Measurements from ENCODE around the gene MTCP1.

Gene MTCP1, protein sequence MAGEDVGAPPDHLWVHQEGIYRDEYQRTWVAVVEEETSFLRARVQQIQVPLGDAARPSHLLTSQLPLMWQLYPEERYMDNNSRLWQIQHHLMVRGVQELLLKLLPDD

DNA sequence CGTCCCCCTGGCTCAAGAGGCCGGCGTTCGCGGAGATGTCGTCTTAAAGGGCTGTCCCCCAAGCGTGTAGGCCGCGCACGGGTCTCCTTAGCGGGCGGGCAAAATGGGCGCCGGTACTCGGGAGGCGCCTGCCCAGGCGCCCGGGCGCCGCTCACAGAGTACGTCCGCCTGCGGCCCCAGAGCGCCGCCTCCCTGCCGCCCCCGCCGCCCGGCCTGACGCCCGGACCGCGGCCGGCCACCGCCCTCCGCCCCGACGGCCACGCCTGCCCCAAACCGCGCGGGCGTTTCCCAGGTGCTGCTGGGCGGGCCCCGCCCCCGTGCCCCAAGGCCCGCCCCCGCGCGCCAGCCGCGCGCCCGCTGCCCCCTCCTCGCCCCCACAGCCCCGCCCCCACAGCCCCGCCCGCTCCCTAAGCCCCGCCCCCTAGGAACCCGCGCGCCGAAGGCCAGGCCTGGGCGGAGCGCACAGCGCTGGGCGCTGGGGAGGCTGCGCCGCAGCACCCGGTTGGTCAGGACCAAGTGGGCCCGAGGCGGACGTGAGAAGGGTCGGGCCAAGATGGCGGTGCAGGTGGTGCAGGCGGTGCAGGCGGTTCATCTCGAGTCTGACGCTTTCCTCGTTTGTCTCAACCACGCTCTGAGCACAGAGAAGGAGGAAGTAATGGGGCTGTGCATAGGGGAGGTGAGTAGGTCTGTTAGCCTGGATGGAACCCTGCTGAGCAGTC lies at the start of gene MTCP1, which contains the start of the genes BRCC3 and CMC4:
TSS of gene MTCP1 (minus strand) at position 162 of the 719 bp plus-strand sequence. CDS start 5,126 bp downstream, outside the sequence.
TSS of gene BRCC3 (plus strand) at position 534 of the 719 bp plus-strand sequence. CDS start at position 554, 20 bp downstream.
TSS of gene CMC4 (minus strand) at position 162 of the 719 bp plus-strand sequence. CDS start 7,113 bp downstream, outside the sequence.
- no peak for FAIRE-seq

DNA sequence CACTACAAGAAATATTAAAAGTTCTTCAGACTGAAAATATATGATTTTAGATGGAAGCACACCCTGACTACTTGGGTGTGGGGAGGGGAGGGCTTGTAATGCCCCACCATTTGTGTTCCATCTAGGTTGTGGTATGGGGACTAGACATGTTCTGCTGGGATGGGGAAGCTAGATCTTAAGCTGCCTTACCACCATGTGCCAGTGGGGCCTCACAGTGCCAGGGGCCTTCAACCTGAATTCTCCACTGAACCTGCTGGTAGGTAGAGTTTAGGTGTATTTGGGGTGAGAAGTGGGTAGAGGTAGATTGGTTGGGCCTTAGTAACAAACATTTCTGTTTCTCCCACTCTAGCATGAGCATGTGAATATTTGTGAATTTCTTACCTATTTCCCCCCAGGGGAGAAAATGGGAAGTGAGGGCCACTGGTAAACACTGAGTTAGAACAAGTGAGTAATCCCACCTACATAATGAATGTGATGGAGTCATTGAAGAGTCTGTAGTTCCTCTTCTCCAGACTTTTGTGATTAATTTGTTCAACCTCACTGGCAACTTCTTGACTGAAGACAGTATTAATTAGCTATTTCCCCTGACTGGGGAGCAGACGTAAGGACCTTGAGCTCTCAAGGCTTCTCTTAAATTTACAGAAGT lies 44.4 kb upstream of the MTCP1 start:
- no peak for FAIRE-seq

DNA sequence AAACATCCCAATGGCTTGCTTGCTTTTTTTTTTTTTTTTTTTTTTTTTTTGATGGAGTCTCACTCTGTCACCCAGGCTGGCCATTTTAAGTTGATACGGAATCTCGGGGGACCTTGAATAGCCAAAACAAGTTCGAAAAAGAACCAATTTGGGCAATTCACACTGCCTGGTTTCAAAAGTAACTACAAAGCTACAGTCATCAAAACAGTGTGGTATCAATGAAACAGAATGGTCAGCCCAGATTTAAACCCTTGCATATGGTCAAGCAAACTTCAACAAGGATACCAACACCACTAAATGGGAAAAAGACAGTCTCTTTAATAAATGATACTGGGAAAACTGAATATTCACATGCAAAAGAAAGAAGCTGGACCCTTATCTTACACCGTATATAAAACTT lies 42.2 kb upstream of the MTCP1 start:
- no peak for FAIRE-seq

DNA sequence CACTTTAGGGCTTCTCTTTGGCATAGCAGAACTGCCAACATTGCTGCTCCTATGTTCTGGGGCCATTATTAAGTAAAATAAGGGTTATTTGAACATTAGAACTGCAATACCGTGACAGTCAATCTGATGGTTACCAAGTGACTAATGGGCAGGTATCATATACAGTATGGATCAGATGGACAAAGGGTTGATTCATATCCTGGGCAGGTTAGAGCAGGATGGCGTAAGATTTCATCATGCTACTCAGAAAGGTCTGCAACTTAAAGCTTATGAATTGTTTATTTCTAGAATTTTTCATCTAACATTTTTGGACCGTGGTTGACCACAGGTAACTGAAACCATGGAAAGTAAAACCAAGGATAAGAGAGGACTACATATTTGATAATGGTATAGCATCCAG lies 41.2 kb upstream of the MTCP1 start:
- FAIRE-seq, result no peak

DNA sequence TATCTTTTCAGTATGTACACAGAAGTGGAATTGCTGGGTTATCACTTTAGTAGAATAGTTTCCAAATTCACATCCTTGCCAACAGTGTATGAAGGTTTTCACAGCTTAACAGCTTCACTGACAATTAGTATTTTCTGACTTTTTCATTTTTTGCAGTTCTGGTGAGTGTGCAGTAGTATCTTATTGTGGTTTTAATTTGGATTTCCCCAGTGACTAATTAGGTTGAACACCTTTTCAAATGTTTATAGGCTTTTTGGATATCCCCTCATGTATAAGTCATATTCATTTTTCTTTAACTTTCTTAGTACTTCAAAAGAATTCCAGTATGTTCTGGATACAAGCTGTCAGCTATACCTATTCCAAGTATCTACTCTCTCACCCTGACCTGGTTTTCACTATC lies 37.5 kb upstream of the MTCP1 start:
- no peak for FAIRE-seq

DNA sequence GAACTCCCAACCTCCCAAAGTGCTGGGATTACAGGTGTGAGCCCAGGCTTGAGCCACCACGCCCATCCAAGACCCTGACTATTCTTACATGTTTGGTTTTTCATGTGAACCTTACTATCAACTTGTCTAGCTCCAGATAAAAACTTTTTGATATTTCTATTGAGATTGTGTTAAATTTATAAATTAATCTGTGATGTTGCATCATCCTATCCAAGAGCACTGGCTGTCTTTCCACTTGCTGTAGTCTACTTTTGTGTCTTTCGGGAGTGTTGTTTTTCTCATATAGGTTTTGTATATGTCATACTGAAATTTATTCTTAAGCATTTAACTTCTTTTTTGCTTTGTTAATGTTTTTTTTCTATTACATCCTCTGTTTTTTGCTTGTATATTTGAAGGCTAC lies 35.0 kb upstream of the MTCP1 start:
- FAIRE-seq, result no peak

DNA sequence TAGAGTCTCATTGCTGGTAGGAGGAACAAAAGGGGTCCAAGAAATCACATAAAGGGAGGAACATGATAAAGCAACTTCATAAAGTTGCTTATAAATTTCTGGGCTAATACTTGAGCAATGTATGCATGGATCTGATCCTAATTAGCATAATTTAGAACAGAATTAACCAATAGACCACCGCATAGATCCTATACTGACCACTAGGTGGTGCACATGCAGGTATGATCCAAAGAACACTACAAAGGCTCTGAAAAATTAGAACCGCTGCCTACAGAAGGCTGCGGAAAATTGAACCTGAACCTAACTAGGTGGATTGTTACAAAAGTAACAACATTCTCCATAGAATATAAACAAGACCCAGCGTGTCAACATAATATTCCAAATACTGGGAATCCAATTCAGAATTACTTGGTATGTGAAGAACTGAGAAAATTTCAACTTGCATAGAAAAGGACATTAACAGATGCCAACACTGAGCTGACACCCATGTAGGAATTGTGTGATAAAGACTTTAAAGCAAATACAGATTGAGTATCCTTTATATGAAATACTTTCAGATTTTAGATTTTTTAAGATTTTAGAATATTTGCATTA lies 23.6 kb upstream of the MTCP1 start:
- FAIRE-seq, result no peak

DNA sequence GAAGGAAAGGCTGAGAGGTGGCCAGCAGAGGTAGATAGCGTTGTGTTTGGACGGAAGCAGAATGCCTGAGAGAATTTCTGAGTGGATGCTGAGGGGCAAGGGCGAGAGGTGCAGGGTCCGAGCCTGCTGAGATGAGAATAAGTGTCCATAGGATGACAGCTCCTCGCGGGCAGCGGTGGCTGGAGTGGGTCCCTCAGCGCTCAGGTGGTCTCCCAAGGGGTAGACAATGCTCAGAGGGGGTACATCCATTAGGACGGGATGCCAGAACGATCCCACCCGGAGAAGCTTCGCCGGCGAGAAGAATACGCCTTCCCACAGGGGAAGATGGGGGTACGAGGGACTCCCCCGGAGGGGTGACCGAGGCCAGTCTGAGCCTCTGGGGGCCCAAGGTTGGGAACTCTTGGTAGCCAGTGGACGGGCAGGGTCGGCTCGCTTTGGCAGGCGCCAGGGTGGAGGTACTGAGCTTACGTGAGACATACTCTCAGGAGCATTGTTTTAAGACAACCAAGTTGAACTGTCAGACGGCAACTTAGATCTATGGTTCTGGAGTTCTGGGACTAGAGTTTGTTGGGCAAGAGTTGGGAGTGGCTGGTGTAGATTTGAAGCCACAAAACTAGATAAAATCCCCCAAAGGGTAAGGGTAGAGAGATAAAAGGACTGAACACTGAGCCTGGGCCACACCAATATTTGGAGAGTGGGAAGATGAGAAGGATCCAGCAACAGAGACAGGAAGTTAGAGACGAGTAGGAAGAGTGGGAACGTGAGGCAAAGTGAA lies 16.2 kb upstream of the MTCP1 start:
- no peak for FAIRE-seq

DNA sequence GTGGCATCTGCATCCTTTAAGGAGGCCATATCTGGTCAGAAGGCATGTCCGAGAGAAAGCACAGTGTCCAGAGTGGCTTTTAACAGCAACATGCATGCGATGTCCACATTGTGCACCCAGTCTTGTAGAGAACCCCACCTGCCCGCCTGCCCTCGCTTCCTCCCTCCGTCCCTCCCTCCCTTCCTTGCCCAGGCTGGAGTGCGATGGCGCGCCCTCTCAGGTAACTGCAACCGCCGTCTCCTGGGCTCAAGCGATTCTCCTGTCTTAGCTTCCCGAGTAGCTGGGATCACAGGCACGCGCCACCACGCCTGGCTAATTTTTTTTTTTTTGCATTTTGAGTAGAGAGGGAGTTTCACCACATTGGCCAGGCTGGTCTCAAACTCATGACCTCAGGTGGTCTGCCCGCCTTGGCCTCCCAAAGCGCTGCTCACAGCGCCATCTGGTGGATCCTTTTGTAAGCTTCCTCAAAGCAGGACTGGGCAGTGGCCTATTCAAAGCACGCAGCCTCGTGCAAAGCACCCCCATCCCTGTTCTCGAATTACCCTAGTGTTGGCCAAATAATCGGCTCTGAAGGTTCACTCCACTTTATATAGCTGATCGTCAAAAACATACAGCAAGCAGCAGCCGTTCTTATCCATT lies 15.4 kb upstream of the MTCP1 start:
- no peak for FAIRE-seq

DNA sequence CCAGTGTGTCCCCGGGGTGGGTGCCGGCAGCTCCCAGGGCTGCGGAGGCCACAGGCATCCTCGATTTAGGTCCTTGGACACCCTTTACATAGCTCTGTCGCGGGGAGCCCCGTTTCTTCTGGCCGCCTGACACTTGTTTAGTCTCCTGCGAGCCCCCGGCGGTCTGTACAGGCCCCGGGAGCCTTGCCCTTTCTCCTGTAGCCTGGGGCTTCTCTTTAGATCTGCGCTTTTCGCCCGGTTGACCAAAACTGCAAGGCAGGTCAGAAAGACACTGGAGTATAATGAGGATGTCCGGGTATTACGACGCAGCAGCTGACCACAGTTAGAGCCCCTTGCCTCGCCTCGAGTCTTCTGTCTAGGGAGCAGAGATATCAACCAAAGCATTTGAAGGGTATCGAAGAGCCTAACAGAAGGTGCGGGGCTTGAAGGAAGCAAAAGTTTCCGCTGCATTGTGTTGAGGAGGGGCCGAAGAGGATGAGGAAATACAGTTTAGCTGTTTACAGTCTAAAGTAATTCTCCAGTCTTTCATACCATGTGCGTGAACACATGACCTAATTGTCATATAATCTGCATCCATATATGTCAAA lies 851 bp upstream of the MTCP1 start:
- no peak for FAIRE-seq

DNA sequence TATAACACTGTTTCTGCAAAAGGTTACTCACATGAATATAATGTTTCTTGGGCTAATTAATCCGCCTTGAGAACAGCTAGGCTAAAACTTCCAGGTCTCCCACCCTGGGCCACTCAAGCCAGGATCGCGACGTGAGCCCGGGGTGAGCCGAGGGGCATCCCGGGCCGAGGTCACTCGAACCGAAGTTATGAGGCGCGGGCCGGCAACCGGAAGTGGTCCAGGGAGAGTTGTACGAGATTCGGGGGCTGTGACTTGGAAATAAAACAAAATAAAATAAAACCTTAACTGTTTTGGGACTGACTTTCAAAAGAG lies 317 bp downstream of the MTCP1 start:
- no peak for FAIRE-seq

DNA sequence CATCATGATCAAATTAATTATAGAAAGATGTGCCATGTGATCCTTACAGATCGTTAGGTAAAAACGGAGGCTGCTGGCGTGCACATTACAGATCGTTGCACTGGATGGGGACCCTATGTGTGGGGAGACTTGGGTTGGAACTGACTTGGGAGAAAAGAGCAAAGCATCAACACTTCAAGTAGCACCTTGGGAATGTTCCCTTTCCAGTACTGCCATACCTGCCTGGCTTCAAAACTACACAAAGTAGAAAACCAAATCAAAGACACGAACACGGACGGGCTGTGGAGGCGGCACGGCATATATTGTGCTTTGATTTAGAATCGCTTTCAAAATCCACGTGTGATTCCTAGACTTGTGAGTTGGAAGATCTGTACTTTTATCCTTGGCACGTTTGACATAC lies 898 bp downstream of the MTCP1 start:
- FAIRE-seq, result no peak

DNA sequence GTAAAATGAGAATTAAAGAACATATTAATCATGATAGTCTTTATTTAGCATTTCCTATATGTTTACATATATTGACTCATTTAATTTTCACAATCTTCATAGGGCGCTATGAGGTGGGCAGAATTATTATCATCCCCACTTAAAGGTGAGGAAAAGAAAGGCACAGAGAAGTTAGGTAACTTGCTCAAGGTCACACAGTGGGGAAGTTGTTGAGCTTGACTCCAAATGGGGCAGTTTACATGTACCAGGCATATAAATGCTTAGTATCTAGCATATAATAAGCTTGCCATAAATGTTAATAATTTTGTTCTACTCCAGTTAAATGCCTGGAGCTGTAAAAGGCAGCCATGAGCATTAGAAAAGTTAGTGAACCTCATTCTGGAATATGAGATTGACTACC lies 1.5 kb downstream of the MTCP1 start:
- FAIRE-seq, result no peak

DNA sequence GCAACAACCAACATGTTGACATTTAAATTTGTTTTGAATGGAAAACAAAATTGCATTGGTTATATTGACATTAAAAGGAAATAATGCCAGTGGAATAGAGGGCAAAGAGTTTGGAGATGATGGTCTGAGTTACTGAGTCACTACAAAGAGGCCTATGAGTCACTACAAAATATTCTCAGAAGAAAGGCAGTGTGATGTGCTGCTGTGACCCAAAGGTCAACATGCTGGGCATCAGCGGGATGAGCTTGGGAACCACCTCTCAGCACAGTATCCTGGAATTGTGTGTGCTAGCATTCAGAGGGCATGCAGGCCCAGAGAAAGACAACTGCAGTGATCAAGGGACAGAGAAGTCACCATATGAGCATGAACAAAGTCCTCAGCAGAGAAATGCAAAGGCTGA lies 2.8 kb downstream of the MTCP1 start:
- FAIRE-seq, result no peak

DNA sequence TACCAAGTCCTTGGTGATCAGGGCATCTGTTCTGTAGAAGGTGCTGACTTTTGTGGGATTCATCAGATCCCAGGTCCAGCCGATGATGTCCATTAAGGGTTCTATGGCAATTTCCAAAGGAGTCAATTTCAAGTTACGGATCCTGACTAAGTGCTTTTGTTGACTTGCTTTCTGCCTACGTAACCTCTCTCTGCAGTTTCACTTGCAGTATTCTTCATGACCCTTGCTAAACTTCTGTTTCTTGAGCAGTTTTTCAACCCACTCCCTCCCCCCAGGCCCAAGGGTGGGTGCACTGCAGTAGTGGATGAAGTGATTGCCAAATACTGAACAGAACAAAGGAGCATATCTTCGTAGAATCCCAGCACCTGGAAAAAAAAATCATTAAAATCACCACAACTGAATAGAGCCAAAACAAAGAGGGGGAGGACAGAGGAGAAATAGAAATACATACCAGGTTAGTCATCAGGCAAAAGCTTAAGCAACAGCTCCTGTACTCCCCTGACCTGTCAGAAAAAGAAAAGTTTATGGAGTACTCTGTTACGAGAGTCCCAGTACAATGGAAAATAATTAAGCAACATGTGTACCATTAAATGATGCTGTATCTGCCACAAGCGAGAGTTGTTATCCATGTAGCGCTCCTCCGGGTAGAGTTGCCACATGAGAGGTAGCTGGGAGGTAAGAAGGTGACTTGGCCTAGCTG lies 5.8 kb downstream of the MTCP1 start:
- FAIRE-seq, result no peak

DNA sequence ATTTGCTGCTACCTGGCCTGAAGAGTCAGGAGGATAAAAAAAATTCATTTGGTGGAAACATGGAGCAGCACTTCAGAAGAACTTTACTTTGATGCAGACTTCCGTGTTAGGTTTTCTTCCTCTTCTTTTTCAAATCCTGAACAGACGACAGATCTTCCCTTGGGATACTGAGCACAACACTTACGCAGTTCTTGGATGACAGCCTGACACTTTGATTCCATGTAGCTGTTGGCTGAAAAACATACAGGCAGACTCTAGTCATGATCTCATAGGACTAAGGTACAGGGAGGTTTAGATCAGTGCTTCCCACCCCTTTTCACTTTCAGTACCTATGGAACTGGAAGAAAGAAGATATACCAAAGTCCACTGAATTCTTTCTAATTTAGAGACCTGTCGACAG lies 9.2 kb downstream of the MTCP1 start:
- FAIRE-seq, result no peak

DNA sequence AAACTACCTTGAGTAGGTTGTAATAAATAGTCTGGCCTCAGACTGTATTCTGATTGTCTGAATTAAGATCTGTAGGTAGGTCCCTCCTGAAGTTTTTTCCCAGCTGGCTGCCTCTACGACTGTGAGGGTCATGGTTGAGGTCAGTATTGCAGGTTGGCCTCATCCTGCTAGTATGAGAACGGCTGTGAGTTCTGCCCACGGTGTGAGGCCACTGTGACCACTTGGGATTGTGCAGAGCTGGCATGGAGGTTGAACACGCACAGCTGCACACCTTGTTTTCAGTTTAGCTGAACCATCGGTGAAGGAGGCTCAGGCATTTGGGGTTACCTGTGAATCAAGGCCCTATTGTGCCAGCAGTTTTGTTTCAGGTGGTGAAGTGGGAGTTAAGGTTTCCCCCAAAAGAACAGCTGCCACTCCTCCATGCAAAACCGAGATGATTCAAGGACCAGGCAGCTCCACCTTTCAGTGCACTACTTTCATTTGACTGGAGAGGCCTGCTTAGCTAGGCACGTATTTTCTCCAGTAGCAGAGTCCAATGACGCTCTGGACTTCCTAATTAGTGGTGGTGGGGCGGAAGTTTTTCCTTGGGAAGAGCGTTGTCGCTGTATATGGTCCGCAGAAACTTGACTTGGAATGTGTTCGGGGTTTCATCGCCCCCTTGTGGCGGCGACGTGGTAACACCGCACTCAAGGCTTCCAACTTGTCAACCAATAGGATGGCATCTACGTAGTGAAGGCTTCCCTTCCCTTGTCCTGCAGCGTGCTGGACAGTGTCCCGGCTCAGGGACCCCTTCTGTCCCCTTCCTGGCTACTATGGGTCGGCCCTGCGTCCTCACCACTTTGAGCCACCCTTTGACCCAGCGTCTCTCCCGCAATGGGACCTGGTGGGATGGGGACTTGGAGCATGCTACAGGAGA lies 13.8 kb downstream of the MTCP1 start:
- peak; percentile 86 for FAIRE-seq

DNA sequence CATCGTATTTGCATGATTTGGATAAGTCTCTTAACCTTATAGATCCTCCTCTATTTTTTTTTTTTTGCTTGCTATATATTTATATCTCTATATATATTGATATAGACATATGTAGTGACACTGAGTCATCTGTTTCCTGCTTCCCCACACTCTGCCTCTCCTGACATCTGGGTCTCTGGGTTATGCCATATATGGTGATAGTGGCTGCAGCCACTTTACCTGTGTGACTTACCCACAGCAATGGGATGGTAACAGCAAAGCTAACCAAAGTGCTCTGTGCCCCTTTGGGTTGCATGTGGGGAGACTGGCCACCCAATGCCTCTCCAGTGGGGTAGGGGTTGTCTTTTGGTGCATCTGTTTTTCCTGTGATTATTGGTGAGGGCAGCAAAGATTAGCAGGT lies 14.5 kb downstream of the MTCP1 start:
- no peak for FAIRE-seq

DNA sequence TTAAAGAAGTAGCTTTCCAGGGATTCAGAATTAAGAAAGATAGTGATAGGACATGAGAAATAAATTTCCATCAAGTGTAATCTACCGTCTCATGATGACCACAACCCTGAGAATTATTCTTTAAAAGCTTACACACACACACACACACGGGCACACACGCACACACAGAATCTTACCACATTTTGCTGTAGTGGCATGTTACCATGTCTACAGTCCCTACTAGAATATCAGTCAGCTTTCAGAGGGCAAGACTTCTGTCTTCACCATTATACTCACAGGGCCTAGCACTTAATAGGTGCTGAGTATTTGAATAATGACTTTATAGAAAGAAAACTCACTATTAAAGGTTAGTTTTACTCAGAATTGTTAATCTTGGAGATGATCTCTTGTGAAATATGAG lies 15.4 kb downstream of the MTCP1 start:
- no peak for FAIRE-seq

DNA sequence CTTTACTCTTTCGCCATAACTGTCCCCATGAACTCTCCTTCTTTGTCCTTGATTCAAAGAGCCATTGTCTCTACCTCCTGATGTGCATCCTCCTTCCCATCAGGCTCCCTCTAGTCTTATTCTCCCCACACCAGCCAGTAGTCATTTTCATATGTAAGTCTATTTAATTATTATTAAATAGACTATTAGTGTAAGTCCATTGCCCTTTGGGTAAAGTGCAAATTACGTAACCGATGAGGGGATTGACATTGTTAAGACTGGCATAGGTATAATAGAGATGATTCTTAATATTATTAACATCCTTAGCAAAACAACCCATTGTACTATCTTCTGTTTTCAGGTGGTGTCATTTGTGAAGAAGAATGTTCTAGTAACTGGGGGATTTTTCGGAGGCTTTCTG lies 16.7 kb downstream of the MTCP1 start:
- no peak for FAIRE-seq

DNA sequence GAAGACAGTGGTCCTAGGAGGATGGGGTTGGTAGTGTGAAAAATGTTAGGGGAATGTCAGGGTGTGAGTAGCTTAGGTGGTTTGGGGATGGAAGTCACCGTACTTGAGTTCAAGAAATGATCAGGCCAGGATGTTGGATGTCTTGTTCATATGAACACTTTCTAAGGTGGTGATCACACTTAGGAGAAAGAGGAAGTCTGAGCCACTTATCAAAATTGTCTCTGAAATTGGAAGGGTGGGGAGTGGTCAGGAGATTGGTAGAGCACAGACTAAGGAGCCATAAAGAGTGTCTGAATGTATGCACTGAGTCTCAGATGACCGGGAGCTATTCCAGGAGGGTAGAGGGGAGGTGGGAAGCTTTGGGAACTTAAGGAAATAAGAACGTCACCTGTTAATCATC lies 17.3 kb downstream of the MTCP1 start:
- FAIRE-seq, result no peak
